Measurements from ENCODE around the gene CACFD1.

Gene CACFD1

DNA sequence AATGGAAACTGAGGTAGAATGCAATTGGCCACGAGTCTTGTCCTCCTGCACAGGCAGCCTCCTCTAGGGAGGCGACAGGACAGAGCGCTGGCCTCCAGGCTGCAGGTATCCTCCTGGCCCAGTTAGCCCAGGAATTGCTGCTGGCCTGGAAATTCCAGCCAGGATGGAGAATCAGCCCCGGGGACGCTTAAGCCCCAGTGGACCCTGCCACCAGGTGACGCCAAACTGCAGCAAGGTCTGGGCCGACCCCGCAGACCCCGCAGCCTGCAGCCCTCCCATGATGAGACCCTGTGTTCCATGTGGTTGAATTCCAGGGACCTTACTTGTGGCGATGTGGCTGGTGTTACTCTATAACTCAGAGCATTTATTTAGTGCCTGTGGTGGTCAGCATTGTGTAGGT, 7.3 kb downstream of the CACFD1 start:
- no peak for DNase-seq

DNA sequence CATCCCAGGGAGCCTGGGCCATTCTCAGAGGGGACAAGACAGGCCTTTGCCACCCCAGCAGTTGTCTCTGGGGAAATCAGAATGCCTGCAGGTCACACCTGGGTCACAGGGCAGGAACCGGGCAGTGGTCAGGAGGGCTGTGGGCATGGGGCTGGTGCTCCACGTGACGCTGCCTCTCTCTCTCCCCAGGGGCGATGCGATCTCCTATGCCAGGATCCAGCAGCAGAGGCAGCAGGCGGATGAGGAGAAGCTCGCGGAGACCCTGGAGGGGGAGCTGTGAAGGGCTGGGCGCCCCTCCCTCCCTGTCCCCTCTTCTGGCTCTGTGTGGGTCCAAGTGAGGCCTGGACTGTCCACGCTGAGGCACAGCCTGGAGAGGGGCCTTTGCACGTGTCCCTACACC, 8.6 kb downstream of the CACFD1 start:
- no peak for DNase-seq

DNA sequence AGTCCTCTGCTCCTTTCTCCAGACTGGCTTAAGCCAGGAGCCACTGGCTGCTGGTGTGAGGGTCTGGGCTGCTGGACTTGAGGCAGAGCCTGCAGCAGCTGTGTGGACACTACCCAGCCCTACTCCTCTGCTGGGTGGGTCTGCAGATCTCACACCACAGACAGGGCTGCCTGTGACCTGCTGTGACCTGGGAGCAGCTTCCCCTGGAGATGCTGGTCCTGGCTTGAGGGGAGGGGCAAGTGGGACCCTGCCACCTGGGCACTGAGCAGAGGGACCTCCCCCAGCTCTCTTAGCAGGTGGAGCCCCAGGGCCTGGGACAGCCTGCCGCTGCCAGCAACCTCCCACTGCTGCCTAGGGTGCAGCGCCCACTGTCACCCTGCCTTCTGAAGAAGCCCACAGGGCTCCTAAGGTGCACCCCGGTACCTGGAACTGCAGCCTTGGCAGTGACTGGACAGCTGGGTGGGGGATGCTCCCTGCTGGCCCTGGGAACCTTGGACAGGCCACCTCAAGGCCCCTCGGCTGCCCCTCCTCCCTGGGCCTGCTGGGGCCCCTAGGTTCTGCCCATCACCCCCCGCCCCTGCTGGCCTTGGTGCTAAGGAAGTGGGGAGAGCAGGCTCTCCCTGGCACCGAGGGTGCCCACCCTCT, 9.1 kb downstream of the CACFD1 start:
- DNase-seq: no peak

DNA sequence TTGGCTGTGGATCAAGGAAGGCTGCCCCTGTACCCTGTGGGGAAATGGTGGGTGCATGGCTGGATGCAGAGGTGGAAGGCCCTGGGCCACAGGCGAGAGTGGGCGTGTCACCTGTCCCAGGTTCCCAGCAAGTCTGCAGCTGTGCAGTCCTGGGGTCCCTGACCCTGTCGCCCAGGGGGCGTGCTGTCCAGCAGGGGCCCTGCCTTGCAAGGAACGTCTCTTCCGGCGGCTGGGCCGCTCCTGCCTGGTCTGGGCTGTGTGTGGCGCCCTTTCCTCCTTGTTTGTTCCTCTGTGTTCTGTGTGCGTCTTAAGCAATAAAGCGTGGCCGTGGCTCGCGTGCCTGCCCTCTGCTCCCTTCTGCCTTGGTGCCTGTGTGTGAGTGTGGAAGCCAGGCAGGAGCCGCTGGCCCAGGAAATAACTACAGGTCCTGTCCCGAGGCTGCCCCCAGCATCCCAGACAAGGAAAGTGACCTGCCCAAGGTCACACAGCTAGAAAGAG, 10.7 kb downstream of the CACFD1 start:
- DNase-seq: peak in 1 of 2 experiments; percentile 22

DNA sequence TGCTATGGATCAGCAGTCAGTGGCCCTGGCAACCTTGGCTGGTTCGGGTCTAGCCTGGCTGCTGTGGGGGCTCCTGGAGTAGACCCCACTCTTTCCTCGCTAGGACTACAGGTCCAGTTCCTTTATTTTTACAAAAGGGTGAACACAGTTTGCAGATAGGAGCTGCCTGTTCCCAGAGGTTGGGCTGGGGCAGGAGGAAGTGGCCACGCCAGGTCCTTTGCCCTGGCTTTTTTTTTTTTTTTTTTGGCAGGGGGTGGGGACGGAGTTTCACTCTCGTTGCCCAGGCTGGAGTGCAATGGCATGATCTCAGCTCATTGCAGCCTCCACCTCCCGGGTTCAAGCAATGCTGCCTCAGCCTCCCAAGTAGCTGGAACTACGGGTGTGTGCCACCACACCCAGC, 11.2 kb downstream of the CACFD1 start:
- no peak for DNase-seq

DNA sequence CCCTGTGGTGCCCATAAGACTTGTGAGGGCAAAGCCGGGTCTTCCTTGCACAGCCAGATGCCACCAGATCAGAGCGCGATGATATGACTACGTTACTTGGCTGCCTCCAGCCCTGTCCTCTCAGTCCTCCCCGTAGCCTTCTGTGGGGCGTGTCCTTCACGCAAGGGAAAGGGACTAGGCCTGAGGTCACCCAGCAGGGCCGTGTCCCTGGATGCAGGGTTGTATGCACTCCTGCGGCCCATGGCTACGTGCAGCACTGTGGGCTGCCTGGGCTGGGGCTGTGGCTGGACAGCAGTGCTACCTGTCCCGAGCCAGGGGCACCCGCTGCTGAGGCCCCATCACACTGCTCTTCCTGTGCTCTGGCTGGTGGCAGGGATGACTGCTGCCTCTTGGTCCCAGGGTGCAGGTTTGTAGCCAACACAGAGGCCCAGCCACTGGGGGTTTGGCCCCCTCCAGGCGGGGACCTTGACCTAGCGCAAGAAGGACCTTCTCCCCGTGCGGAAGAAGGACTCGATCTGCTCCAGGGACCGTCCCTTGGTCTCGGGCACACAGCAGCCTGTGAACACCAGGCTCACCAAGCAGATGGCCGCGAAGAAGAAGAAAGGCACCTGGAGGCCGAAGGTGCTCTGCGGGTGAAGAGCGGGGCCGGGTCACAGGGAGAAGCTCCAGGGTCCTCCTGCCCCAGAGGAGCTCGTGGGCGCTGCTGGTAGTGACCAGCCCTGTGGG, 11.9 kb downstream of the CACFD1 start:
- no peak for DNase-seq

DNA sequence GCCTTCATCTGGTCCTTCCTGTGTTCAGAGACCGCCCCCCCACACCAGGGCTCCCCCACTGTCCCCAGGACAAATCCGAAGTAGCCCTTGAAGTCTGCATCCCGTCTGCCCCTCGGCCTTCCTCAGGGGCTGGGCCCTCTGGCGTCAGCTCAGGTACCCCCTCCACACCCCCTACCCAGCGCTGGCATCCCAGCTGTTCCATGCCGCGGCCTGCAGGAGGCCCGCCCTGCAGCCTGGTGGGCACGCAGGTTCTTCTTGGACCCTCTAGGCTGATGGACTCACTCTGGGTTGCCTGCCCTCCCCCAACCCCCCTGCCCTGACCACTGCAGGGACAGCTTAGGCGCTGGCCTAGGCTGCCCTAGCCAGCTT, 12.5 kb downstream of the CACFD1 start:
- no peak for DNase-seq

DNA sequence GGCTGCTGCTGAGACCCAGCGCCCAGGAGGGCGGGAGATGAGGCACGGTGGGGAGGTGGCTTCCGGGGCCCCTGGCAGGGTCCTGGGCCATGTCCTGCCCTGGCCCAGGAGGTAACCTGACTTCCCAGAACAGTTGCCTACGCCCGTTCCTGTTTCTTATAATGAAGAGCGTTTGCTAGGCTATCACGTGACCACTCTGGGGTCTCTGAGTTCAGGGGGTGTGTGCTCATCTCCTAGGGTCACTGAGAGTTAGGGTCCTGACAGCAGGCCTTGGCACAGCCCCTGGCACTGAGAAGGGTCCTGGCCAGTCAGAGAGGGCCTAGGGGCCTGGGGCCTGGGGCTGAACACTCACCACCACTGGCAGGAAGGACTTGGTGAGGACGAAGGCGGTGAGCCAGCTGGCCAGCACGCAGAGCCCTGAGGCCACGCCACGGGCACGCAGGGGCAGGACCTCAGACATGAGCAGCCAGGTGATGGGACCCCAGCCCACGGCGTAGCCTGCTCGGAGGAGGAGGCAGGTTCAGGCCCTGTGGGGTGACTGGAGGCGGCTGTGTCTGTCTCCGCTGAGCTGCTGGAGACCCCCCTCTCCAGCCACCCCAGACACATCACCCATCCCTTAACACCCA, 13.1 kb downstream of the CACFD1 start:
- no peak for DNase-seq

DNA sequence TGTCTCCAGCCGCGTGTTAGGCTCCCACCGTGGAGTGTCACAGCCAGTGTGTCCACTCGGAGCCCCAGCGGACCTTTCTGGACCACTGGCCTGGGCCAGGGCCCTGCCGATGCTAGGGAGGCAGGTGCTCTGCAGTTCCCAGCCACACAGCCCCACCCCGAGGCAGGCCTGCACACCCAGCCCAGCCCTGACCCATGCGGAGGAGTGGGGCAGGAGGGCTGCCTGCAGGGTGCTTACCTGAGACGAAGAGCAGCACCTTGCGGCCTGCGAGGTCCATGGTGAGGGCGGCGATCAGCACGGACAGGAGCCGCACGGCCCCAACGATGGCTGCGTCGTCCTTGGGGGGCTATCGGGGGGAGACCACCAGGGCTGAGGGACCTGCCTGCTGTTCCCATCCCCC, 14.0 kb downstream of the CACFD1 start:
- no peak for DNase-seq

DNA sequence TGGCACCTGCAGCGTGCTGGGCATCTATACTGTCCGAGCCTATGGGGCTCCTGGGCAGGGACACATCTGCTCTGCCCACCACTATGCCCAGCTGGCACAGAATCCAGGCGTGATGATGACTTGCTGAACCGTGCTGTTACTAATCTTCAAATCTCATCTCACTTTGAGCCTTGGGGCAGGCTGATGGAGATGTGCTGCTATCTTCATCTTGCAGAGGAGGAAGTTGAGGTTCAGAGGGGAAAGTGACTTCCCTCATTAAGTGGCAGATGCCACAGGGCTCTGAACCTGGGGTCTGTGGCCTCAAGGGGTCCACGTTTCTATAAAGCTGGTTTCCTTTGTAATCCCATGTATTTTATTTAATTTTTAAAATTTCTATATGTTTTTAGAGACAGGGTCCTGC, 14.4 kb downstream of the CACFD1 start:
- no peak for DNase-seq

DNA sequence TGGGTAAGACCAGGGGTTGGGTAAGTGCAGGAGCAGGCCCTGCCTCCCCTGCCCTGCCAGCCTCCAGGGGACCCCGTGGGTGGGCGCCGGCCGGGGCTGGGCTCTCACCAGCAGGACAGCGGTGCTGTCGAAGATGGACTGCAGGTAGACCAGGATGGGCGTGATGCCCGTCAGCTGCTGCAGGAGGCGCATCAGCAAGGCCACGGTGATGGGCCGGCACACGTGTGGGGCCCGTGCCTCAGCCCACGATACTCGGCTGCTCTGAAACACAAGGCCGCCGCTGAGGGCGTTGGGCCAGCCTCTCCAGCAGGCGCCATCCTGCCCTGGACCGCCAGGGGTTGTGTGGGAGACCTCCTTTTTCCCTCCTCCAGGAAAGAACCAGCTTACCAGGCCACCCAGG, 15.1 kb downstream of the CACFD1 start:
- DNase-seq: no peak

DNA sequence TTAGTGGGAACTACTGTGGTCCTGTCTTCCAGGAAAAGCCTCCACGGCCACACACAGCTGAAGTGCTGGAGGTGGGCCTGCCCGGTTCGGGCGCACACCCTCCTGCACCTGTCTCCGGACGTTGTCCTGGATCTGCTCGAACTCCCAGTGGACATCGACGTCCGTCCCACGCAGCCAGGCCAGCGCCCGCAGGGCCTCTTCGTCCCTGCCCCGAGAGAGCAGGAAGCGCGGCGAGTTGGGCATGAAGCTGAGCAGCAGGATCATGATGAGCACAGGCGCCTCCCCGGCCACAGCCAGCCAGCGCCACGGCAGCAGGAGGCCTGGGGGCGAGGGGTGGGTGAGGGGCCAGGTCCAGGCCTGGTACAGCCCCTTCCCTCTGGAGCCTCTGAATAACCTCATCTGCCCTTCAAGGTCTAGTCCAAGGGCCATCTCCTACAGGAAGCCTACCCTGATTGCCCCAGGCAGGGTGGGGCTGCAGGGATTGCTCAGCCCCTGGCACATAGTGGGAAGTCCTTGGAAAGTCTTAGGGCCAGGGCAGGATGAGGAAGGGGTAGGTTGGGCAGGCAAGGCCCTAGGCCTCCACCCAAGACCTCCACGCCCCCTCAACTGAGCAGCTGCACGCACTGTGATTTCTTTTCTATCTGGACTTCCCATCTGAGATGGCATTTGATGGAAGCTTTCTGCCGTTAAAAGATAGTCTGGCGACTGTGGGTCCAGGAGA, 15.7 kb downstream of the CACFD1 start:
- no peak for DNase-seq

DNA sequence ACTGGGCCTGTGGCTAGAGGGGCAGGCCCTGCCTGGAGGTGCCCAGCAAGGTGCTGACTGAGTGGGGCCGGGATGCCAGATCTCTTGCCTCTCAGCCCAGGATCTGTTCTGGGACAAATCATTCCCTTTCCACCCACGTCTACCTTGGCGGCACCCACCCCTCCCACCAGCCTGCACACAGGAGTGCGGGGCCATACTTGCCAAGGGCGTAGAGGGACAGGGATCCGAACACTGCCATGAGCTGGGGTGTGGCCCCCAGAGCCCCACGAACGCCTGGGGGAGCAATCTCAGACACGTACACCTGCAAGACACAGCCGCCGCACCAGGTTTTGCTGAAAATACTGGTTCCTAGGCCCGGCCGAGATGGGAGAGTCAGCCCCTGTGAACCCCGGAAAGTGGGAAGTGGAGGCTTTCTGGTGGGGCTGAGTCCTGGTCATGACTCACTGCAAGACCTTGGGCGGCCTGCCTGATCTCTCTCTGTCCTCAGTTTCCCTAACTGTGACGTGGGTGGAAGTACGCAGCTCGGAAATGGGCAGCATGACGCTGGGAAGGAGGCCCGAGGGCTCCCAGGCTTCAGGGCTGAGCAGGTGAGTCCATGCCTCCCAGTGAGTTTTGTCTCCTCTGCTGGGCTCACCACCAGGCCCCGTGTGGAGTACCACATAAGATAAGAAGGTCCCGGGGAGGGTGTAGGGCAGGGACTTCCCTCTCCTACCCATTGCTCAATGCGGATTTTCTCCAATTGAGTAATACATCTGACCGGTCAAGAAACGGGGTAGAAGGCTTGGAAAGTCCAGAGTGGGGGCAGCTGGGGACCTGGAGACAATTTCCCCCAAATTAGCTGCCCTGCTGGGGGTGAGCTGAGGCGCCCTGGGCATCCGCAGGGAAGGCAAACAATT, 16.5 kb downstream of the CACFD1 start:
- no peak for DNase-seq

DNA sequence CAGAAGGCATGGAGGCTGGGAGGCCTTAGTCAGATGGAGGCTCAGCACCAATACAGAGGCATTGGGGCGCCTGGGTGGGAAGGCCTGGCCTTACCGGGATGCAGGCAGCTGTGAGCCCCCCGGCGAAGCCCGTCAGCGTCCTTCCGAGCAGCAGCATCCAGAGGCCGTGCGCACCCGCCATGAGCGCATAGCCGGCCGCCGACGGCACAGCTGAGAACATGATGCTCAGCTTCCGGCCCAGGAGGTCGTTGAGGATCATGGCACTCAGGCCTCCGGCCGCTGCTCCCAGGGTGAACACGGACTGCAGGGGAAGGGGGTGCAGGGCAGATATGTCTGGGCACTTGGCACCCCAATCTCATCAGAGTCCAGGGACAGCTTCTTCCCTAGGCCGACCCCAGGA, 17.2 kb downstream of the CACFD1 start:
- DNase-seq: no peak

DNA sequence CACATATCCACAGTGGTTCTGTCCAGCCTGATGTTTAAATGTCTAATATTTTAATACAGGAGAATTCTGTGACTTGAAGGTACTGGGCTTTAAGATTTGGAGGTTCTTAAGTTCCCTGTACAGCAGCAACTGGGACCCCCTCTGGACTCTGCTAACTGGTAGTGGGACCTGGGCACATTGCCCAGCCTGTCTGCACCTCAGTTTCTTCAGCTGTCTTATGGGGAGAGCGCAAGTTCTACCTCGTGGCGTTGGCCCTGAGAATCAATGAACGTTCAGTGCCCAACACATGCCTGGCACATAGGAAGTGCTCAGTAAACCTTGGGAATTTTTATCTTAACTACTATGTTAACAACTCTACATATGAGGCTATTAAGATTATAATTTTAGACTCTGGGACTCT, 17.7 kb downstream of the CACFD1 start:
- no peak for DNase-seq

DNA sequence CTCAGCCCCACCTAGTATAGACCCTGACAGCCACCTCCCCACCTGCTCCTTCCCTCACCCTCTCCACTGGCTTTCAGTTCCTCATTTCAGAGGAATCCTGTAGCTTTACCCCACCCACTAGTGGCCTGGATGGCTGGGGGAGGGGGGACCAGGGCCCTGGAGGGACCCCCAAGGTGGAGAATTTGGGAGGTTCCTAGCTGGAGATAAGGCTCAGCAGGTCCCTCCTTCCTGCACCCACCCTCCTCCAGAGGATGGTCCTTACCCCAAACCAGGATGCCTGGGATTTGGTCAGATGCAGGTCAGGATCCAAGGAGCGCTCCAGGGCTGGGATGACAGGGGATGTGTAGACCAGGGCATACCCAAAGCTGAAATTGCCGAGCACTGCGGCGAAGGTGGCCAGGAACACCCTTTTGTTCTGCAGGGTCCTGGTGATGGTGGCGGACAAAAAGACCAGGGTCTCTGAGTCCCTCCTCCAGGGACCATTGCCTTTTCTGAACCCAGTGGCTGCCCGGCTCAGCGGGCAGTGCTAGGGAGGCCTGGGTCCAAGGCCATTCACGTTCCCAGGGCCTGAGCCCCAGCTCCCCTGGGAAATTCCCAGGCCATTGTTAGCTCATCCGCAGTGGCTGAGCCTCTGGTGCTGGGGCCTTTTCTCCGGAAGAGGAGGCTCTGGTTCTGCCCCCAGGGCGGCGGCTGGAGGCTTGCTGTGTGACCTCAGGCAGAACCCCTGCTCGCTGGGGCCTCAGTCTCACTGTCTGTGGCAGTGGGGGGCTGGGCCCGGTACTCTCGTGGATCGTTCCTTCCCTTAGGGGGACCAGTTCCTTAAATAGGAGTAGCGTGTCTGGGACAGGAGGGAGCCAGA, 18.4 kb downstream of the CACFD1 start:
- DNase-seq: no peak

DNA sequence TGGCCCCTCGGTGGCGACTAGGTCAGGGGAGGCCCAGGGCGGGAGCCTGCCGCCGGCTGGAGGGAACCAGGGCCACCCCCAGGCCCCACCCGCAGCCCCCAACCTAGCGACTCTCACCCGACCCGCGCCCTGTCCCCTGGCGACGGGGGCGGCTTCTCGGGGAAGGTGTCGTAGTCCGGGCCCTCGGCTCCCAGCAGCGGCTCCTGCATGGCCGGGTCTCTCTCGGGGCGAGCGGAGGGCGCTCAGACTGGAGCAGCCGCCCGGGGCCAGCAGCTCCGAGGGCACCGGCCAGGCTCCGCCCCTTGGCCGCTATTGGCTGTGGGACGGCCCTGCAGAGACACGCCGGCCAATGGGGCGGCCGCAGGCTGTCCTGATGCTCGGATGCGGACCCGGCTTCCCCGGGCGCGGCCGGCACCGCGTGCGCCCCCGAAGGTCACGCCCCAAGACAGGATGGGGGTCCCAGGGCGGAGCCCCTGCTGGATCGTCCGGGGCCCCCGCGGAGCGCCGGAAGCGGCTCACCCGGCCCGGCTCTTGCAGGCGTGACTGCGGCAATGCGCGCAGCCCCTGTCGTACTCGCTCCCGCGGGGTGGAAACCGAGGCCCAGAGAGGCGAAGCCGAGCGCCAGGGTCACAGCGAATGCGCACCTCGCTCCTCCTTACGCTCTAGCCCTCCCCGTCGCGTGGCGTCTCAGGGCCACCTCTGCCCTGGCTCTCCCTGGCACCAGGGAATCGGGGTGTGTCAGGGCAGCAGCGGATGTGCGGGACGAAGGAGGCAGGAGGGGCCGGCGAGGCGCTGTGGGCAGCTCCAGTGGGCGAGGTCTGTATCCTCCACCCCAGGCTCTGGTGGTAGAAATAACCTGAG, 19.3 kb downstream of the CACFD1 start, which contains the start of gene SLC2A6:
TSS of gene SLC2A6 (minus strand) at position 249 of the 861 bp plus-strand sequence. CDS start at position 209, 40 bp downstream.
- DNase-seq: peak; percentile 72 to 84

DNA sequence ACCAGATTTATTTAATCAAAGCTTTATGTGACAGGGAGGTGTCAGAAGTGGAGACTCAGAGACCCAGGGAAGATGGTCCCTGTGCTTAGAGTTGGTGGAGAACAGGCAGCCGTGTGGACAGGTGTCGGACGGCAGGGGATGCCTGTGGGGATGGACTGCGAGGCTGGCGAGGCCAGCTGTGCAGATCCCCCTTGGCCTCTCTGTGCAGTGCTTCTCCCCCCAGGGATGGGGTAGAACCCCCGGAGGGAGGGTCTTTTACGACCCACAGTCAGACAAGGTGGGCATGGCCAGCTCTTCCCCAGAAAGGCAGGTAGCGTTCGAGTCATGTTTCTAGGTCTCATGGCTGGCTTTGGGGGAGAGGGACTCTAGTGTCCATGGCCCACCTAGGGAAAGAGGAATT, 23.8 kb downstream of the CACFD1 start:
- no peak for DNase-seq

DNA sequence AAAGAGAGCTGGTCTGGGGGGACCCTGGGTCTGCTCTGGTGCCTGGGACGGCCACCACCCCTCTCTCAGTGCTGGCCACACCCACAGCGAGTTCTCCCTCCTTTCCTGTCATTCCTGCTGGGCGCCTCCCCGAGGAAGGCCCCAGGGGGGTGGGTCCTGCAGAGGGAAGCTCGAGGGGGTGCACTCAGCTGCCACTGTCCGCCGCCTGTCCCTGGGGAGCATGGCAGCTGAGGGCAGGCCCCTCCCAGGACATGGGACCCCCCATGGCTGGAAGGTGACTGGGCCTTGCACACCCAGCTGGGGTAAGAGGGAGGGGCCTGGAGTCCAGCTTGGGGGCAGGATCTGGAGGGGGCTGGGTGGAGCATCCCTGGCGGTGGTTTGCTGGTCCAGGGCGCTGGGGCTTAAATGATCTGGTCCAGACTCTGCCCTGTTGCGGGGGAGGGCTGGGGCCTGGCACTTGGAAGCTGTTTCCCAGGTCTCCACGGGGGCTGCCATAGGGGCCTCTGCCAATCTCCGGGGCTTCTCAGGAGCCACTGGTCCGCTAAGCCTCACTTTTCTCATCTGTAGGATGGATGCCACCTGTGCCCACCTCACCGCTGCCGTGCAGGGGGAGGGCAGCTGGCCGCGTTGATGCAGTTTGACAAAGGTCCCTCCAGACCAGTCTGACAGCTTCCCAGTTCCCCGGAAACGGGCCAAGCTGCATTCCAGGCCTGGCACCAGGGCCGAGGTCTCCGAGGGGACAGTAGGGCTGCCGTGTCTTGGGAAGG, 25.1 kb downstream of the CACFD1 start:
- DNase-seq: no peak
